HPDE6-E6E7 (cell line): Measurements from ENCODE around the gene SAFB2.

ENCODE experiments used
- DNase-seq: peaks from one replicate; pipeline ENCODE4 v3.0.0; 2011; ENCODE audit warnings: missing footprints; ENCODE audit errors: extremely low spot score

SAFB2 gene

DNA sequence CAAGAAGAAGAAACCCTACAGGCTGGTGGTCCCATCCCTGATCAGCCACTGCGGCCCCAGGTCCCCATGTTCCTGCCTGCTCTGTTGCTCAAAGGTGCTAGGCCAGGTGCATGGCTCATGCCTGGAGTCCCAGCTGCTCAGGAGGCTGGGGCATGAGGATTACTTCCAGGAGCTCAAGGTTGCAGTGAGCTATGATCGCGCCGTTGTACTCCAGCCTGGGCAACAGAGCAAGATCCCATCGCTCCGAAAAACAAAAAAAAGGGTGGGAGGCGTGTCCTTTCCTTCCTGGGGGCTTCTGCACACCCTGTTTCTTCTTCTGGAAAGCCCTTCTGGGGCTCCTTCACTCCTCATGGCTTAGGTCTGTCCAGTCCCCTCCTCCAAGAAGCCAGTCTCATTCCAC lies 42.9 kb downstream of the SAFB2 start:
- no peak for DNase-seq

DNA sequence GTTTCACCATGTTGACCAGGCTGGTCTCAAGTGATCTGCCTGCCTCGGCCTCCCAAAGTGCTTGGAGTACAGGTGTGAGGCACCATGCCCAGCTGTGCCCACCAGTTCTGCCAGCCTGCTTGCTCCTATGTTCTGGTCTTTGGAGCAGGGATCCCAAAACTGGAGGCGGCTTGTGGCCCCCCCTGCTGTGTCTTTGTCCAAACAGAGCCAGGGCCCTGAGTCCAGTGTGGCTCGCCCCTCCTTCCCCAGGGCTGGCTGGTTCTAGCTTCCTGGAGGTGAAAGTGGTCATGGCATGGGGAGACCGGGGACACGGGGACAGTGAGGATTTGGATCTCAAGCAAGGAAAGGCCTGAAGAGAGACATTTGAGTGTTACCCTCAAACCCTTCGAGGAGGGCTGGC lies 43.3 kb downstream of the SAFB2 start:
- DNase-seq = no peak

DNA sequence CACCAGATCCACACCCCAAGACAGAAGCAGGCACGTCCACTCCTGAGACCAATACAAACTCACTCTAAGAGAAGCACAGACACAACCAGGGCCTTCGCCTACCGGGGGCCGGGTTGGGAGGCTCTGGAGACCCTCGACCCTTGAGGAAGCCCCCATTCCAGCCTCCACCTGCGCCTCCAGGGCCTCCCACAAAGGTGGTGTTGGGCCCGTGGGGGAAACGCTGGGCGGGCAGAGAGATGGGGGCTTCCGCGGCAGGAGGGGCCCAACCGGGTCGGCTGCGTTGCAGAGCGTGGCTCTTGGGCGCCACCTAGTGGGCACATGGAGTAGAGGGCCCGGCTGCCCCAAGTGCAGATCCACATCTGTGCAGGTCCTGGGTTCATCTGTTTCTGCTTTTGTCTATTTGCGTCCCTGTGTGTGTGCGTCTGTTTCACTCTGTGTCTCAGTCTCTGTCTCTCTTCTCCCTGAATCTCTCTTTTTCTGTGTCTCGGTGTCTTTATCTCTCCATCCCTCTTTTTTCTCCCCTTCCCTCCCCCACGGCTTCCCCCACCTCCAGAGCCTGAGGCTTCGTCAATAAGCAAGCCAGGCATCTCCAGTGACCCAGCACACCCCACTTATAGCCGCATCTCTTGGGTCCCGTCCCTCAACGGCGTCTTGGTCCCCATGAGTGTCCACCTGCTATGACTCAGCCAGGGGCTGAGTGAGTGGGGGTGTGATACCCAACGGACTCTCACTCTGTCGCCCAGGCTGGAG lies 44.3 kb downstream of the SAFB2 start:
- peak; percentile 80 for DNase-seq

DNA sequence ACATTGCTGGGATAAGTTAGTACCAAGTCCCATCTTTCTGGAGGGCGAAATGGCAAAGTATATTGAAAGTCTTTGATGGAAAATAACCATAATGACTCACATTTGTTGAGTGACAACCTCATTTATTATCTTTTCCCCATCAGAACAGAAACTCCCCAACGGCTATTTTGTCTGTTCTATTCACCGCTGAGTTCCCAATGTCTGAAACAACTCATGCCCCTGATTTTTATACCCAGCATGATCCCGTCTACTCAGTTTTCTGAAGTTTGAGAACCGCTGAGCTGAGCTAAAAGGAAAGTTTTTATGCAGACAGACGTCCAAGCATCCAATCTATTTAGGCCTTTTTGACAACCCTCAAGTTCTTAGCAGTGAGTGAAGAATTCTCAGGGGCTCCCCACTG lies 47.0 kb downstream of the SAFB2 start:
- DNase-seq = no peak

DNA sequence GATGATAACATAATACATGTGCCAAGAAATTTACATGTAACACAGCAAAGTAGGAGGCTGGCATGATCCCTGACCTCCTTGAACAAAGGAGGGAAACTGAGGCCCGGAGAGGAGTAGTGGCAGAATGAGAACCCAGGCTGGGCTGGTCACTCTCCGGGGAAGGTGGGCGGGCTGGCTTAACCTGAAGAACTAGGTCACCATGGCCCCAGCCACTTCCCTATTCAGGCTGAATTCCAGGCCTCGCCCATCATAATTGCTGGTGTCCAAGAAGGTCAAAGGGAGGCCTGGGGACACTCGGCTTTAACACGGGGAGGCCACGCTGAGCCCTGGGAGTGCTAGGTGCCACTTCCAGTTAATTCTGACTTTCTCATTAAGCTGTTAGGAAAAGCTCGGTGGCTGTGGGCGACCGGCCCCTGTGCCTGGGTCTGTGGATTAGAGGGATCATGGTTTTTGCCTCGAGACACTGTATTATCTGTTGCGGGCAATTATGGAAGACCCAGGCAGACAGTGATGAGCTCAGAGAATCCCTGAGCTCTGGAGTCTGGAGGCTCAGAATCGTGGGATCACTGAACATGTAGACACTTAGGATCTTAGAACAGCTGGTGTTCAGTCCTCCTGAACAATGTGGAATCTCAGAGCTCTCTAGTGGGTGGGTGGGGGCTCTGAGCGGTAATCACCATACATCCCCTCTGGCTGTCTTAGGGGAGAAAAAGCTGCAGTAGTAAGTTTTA lies 49.9 kb downstream of the SAFB2 start:
- DNase-seq = no peak

DNA sequence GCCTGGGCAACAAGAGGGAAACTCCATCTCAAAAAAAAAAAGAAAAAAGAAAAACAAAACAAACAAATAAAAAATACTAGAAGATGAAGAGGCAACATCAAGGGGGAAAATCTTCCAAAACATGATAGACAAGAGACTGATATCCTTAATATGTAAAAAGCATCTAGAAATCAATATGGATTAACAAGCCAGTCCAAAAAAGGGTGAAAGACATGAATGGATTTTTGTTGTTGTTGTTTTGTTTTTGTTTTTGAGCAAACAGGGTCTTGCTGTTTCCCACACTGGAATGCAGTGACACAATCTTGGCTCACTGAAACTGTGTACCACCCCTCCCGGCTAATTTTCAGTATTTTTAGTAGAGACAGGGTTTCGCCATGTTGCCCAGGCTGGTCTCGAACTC lies 50.8 kb downstream of the SAFB2 start:
- no peak for DNase-seq

DNA sequence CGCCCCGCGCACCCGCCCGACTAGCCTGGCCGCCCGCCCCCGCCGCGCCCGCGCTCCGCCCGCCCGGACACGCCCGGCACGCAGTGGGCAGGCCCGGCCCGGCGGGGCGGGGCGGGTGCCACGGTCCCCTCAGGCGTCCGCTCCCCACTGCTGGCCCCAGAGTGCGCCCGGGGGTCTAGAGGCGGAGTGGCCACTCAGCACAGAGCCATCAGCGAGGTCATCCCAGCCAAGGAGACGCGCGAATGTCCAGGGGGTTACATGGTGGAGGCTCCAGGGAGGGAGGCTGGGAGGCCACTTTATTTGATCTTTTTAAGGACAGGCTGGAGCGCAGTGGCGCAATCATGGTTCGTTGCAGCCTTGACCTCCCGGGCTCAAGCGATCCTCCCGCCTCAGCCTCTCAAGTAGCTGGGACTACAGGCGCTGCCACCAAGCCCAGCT lies 54.6 kb downstream of the SAFB2 start:
- DNase-seq = no peak

DNA sequence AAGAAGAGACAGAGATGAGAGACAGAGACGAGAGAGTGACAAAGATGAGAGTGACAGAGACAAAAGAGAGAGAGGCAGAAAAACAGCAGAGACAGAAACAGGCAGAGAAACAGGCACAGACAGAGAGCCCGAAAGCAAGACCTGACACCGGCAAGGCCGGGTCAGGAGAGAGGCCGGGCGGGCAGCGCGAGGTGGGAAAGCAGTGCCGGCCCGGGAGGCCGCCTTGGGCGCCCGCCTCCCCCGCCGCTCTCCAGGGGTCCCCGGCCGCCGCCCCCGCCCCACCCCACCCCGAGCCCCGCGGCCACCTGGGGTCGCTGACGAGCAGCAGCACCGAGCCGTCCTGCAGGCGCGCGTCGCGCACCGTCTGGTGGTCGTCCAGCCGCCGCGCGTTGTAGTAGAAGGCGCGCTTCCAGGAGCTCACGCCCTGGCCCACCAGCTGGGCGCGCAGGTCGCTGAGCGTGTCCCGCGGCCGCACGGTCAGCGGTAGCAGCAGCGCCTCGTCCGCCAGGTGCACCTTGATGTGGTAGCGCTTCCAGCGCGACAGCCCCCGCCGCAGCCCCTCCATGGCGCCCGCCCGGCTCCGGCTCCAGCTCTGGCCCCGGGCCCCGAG lies 55.1 kb downstream of the SAFB2 start, which contains the start of gene TINCR:
TSS of gene TINCR (minus strand) at position 594 of the 610 bp plus-strand sequence.
- DNase-seq = no peak

DNA sequence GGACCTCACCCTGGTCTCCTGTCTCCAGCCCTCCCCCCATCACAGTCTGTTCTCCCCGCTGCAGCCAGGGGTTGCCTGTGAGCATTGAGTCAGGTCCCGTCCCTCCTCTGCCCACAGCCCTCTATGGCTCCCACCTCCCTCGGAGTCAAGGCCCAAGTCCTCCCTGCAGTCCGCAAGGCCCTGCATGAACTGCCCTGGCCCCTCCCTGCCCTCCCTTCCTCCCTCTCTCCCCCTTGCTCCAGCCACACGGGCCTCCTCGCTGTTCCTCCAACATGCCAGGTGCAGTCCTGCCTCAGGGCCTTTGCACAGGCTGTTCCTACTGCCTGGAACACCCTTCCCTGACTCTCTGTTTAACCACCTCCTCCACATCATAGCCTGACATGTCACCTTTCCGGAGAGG lies 57.6 kb downstream of the SAFB2 start:
- no peak for DNase-seq

DNA sequence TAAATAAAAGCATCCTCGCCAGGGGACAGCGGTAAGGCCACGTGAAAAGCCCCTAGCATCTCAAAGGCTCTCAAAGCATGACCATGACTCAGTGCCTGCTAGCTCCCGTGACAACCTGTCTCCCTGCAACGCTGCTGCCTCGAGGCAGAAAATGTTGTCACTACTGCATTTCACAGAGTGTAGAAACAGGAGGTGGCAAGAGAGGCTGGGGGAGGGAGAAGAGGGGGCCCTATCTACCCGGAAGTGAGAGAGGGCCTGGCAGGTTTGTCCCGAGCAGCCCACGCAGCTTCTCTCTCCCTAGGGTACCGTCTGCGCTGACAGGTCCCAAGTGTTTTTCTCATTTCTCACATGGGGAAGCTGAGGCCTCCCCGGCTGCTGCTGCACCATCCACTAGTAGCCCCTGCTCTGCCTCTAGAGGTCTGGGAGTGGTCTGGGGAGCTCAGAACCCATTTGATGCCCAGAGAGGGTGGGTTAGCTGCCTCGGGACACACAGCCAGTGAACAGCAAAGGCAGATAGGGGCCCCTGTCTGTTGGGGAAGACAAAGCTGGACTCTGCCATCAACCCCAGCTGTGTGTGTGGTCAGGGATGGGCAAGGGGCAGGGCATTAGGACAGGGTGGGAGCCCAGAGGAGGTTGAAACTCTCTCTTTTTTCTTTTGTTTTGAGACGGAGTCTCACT lies 58.5 kb downstream of the SAFB2 start:
- DNase-seq = peak; percentile 59

DNA sequence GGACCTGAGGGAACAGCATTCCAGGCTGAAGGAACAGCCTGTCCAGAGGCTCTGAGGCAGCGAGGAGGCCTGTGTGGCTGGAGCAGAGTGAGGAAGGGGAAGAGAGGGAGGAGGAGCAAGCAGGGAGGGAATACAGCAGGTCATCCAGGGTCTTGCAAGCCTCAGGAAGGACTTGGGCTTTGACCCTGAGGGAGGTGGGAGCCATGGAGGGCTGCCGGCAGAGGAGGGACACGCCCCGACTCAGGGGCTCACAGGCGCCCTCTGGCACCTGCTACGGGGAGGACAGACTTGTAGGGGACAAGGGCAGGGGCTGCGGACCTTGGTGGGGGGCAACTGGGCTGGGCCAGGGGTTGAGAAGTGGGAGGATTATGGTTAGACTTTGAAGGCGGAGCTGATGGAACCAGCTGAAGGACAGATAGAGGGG lies 59.6 kb downstream of the SAFB2 start:
- DNase-seq = no peak

DNA sequence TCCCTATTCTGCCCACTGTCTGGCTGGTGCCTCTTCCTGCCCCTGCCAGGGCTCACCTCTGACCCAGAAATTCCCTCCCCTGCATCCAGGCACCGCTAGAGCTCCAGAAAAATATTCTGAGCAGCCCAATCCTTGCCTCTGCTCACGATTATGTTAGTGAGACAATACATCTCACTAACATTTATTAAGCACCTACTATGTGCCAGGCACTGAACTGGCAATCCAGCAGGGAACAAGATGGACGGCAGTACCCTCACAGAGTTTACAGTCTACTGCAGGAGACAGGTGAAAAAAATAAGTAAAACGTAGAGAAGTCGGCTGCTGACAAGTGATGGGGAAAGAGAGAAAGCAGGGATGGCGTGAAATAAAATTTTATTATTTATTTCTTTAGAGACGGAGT lies 60.3 kb downstream of the SAFB2 start:
- DNase-seq = no peak

DNA sequence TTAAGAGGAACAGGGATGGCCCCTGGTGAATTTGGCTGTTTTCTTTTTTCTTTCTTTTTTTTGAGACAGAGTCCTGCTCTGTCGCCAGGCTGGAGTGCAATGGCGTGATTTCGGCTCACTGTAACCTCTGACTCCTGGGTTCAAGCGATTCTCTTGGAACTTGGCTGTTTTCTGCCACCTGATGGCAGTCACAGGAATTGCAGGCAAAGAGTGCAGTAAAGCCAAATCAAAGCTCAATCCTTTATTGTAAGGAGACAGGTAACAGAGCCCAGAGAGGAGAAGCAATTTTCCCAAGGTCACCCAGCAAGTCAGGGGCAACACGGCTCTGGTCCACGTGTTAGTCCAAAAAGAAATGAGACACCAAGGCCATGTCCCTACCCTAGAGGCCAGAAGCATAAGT lies 61.0 kb downstream of the SAFB2 start:
- no peak for DNase-seq

DNA sequence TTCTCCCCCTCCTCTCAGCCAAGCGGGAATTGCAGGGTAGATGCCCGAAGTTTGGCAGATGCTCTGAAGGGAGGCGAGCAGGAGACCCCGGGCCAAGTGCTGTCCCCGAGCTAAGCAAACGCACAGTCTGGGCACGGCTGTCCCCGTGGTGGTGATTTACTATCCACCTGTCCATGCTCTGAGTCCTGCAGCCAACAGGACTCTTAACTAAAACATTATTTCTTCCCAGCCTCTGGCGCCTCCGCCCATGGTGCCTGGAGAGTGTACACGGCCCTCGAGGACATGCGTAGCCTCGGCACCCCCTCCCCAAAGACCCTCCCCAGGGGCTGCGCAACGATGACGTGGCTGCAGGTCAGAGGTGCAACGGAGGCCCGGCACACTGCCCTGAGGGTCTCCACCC lies 62.4 kb downstream of the SAFB2 start:
- DNase-seq = no peak

DNA sequence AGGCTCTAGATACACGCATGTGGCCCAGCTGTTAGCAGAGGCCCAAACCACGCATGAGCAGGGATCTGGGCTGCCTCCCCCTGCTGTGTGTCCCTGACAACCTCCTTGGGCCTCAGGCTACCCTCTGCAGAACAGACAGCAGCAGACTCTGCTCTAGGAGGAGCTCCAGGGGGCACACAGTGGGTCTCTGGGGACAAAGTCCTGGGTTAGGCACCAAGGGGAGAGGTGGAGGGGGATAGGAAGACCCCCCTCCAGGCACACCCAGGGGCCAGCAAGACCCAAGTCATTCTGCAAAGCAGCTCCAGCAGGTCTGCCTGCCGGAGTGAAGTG lies 62.8 kb downstream of the SAFB2 start:
- no peak for DNase-seq

DNA sequence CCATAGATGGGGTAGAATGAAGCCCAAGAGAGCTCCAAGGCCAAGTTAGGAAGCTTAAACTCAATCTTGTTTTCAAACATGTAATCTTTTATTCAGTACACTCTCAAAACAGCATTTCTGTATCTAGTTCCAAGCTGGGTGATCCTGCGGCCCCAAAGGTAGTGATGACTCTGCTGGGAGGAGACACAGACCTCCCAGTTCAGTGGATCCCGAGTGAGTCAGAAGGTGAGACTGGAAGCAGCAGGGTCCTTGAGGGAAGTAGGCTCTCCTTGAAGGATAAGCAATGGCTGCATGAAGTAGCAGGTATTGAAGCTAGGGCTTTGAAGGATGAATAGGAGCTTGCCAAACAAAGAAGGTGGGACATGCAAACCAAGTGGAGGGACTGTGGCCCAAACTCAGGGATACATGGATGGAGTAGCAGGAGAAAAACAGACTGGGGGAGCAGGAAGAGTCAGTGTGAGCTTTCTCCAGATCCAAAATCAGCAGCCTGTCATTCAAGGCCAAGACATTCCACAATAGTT lies 64.4 kb downstream of the SAFB2 start:
- DNase-seq = peak; percentile 54

DNA sequence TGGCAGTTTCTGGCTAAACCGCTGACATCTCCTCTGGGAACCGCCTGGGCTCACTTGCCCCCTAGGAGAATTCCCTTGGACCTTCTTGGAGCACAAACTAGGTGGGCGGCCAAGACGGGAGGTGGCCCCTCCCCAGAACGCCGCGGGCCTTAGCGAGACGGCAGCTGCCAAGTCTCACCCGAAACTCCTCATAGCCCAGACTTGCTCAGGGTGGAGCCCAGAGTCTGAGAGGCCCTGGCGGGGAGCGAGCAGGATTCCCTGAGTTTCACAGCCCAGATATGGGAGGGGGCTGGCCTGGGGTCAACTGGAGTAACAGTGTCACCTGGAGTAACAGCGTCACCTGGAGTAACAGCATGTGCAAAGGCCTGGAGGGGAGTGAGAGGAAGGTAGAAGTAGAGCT lies 64.9 kb downstream of the SAFB2 start:
- peak; percentile 54 for DNase-seq

DNA sequence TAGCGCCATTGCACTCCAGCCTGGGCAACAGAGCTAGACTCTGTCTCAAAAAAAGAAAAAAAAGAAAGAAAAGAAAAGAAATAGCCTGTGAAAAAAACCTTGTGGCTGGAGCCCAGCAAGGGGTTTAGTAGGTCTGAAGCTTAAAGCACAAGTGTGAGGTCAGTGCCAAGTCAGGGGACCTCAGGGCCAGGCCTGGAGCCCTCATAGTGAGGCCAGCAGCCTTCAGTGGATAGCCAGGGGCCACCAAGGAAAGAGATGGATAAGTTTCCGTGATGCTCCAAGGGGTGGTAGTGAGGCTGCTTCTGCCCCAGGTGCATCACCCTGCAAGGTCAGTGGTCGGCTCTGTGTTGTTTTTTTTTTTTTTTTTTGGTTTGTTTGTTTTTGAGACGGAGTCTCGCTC lies 67.7 kb downstream of the SAFB2 start:
- no peak for DNase-seq

DNA sequence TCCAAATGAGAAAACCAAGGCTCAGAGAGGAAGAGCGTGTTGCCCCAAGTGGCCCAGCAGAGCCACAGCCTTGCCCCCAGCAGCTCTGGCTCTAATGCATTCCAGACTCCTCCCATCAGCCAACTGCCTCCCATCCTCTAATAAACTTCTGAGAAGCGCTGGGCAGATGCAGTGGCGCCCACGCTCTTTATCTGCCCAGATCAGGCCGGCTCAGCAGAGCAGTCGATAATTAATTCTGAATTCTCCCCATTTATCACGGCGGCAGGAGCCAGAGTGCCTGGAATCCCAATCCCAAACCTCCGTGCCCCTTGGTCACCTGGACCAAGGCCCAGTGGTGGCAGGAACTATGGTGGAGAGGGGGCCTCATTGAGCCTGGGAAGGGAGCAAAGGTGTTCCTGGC lies 68.7 kb downstream of the SAFB2 start:
- DNase-seq = no peak

DNA sequence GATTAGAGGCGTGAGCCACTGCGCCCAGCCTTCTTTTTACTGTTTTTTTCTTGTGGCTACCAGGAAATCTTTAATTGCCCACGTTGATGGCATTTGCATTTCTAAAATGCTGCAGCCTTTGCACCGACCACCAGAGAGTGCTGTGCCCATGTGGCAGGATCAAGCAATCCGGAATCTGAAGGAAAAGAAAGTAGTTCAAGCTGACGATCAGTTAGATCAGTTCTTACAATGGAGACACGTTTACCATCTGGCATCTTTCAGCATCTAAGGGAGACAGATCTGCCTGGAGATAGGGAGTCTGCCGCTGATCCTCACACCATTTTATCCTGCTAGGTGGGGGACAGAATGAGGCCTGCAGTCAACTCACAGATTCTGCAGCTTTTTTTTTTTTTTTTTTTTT lies 74.7 kb downstream of the SAFB2 start:
- no peak for DNase-seq

DNA sequence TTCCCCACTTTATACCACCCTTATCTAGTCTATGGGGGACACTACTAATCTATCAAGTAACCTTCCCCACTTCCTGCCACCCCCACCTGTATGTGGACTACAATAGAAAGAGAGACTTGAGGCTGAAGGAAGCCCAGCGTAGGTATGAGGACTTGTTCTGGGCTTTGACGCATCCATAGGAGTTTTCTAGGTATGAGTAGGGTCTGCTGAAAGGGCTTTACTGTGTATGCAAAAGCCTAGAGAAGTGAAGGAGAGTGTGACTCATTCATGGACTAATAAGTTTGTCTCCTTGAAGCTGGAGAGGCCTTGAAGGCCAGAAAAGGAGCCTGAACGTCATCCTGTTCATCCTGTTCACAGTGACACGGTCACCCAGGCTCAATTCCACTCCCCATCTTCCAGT lies 76.6 kb downstream of the SAFB2 start:
- DNase-seq = no peak

DNA sequence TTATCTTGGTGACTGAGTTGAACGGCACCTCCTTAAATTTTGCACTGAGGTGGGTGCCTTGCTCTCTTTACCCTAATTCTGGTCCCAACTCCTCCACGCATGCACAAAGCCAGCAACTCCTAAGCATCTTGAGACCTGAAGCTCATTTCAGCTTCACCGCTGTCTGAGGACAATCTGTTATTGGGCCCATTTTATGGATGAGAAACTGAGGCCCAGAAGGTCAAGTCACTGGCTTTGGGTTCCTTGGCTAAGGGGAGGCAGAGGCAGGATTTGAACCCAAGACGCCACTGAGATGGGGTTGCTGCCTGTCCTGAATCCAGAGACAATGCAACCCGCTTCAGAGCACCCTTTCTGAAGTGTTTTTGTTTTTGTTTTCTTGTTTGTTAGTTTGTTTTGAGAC lies 77.5 kb downstream of the SAFB2 start:
- no peak for DNase-seq
